IMR-90 (cell line): Measurements from ENCODE around the gene PGBD5. TPM values are rescaled to one million over a fixed set of nuclear protein-coding genes. Genes with fewer than 3 reads are reported as not detected.

Source experiments
- ATAC-seq: fragments of 200-7000 bp; cut with Tn5 transposase; 2 replicates; pipeline ENCODE4 v1.9.1; 2020; ENCODE audit warnings: low read depth, mild to moderate bottlenecking, moderate library complexity
- BruUV-seq: library from RNA; stranded (reverse); fragments of 400-500 nt; replicated peaks from 2 replicates; lab custom pipeline; 2021; lab: Mats Ljungman, UMichigan
- CTCF ChIA-PET: fragments of 300-600 bp; formaldehyde crosslinking; extraction: SDS; loops from one replicate; lab custom pipeline; 2021; ENCODE audit warnings: antibody characterized with exemption; lab: Yijun Ruan, JAX
- POLR2A ChIA-PET: fragments of 300-600 bp; sonication (Branson Sonifier 250); formaldehyde crosslinking; loops from one replicate; lab custom pipeline; 2022; ENCODE audit warnings: antibody characterized with exemption; ENCODE audit not compliant: unreplicated experiment; lab: Charles Lee
- DNase-seq: peaks from one replicate; pipeline ENCODE4 v3.0.0; 2013
- H2AFZ ChIP-seq: replicated peaks from 2 replicates; pipeline ENCODE3; 2013; ENCODE audit warnings: low read length, mild to moderate bottlenecking; ENCODE audit not compliant: poor library complexity
- H2AK5ac ChIP-seq: 2 replicates; pipeline ENCODE4 v1.6.1; 2013; ENCODE audit warnings: low read depth, low read length, inconsistent platforms
- H2AK9ac ChIP-seq: replicated peaks from 2 replicates; pipeline ENCODE3; 2013; ENCODE audit warnings: mild to moderate bottlenecking, low read depth, low read length, moderate library complexity; ENCODE audit not compliant: poor library complexity
- H2BK120ac ChIP-seq: 2 replicates; pipeline ENCODE4 v1.6.1; 2013; ENCODE audit warnings: low read depth, low read length, inconsistent platforms
- H2BK15ac ChIP-seq: 3 replicates; pipeline ENCODE4 v1.6.1; 2013; ENCODE audit warnings: low read depth, low read length, inconsistent platforms
- H2BK20ac ChIP-seq: 2 replicates; pipeline ENCODE4 v1.6.1; 2013; ENCODE audit warnings: low read depth, mild to moderate bottlenecking, inconsistent platforms, low read length, moderate library complexity
- H2BK5ac ChIP-seq: 2 replicates; pipeline ENCODE4 v1.6.1; 2013; ENCODE audit warnings: mild to moderate bottlenecking, low read depth, low read length, inconsistent platforms; ENCODE audit not compliant: poor library complexity, severe bottlenecking
- H3K14ac ChIP-seq: replicated peaks from 2 replicates; pipeline ENCODE4 v1.6.1; 2013; ENCODE audit warnings: low read depth, low read length, inconsistent platforms
- H3K18ac ChIP-seq: 2 replicates; pipeline ENCODE4 v1.6.1; 2013; ENCODE audit warnings: low read depth, low read length, control low read depth
- H3K23ac ChIP-seq: 2 replicates; pipeline ENCODE4 v1.6.1; 2013; ENCODE audit warnings: low read depth, low read length, inconsistent platforms
- H3K27ac ChIP-seq: 2 replicates; pipeline ENCODE4 v1.5.1; 2013; ENCODE audit warnings: mild to moderate bottlenecking, control low read depth, low read length; ENCODE audit not compliant: insufficient read depth
- H3K27me3 ChIP-seq: 2 replicates; pipeline ENCODE4 v1.6.1; 2013; ENCODE audit warnings: low read length; ENCODE audit not compliant: control insufficient read depth, insufficient read depth
- H3K36me3 ChIP-seq: 2 replicates; pipeline ENCODE4 v1.6.1; 2013; ENCODE audit warnings: low read length, mixed read lengths; ENCODE audit not compliant: control insufficient read depth, insufficient read depth
- H3K4ac ChIP-seq: 2 replicates; pipeline ENCODE4 v1.6.1; 2013; ENCODE audit warnings: low read depth, low read length, inconsistent platforms
- H3K4me1 ChIP-seq: 2 replicates; pipeline ENCODE4 v1.6.1; 2013; ENCODE audit warnings: low read length, mixed read lengths; ENCODE audit not compliant: control insufficient read depth, insufficient read depth
- H3K4me2 ChIP-seq: 2 replicates; pipeline ENCODE4 v1.6.1; 2013; ENCODE audit warnings: low read depth, mild to moderate bottlenecking, control low read depth, low read length, moderate library complexity
- H3K4me3 ChIP-seq: 2 replicates; pipeline ENCODE4 v1.5.1; 2013; ENCODE audit warnings: low read depth, mild to moderate bottlenecking, control low read depth, low read length, moderate library complexity; ENCODE audit not compliant: insufficient read depth
- H3K56ac ChIP-seq: 2 replicates; pipeline ENCODE4 v1.6.1; 2013; ENCODE audit warnings: low read length, inconsistent platforms; ENCODE audit not compliant: insufficient read depth; ENCODE audit errors: extremely low read depth
- H3K79me1 ChIP-seq, 2 experiments: 2 replicates each; pipeline ENCODE4 v1.6.1; 2013; ENCODE audit warnings: low read length in 2 of 2, inconsistent platforms in 1 of 2, low read depth in 1 of 2
- H3K9ac ChIP-seq: 2 replicates; pipeline ENCODE4 v1.6.1; 2013; ENCODE audit warnings: low read depth, low read length, control low read depth
- H3K9me1 ChIP-seq: 2 replicates; pipeline ENCODE4 v1.6.1; 2013; ENCODE audit warnings: low read length, inconsistent platforms; ENCODE audit not compliant: insufficient read depth
- H3K9me3 ChIP-seq: 2 replicates; pipeline ENCODE4 v1.6.1; 2013; ENCODE audit warnings: low read length; ENCODE audit not compliant: control insufficient read depth, insufficient read depth
- H4K20me1 ChIP-seq: 2 replicates; pipeline ENCODE4 v1.6.1; 2013; ENCODE audit warnings: low read length, inconsistent platforms; ENCODE audit not compliant: insufficient read depth
- H4K5ac ChIP-seq: 2 replicates; pipeline ENCODE4 v1.6.1; 2013; ENCODE audit warnings: mild to moderate bottlenecking, low read depth, low read length, control low read depth
- H4K8ac ChIP-seq, 2 experiments: 2 replicates each; pipeline ENCODE4 v1.6.1; 2013; ENCODE audit warnings: low read depth in 2 of 2, low read length in 2 of 2, control low read depth in 1 of 2, inconsistent platforms in 1 of 2
- H4K91ac ChIP-seq: 2 replicates; pipeline ENCODE4 v1.6.1; 2013; ENCODE audit warnings: low read depth, low read length, inconsistent platforms; ENCODE audit not compliant: insufficient read depth
- BHLHE40 ChIP-seq: fragments of 150-350 bp; IDR thresholded peaks from 2 replicates; pipeline ENCODE4 v1.6.1; 2016; ENCODE audit warnings: mild to moderate bottlenecking, low read depth, low read length
- CEBPB ChIP-seq: IDR thresholded peaks from 2 replicates; pipeline ENCODE4 v1.6.1; 2012; ENCODE audit warnings: low read depth, low read length, improper control_type of control experiment
- FOS ChIP-seq: fragments of 150-350 bp; IDR thresholded peaks from 2 replicates; pipeline ENCODE4 v1.6.1; 2016; ENCODE audit warnings: low read depth, low read length
- MAFK ChIP-seq: IDR thresholded peaks from 2 replicates; pipeline ENCODE4 v1.6.1; 2012; ENCODE audit warnings: low read depth, low read length, improper control_type of control experiment
- MAZ ChIP-seq: IDR thresholded peaks from 2 replicates; pipeline ENCODE4 v1.6.1; 2012; ENCODE audit warnings: low read depth, mild to moderate bottlenecking, low read length, improper control_type of control experiment, moderate library complexity, borderline replicate concordance
- MXI1 ChIP-seq: IDR thresholded peaks from 2 replicates; pipeline ENCODE4 v1.6.1; 2012; ENCODE audit warnings: low read depth, mild to moderate bottlenecking, low read length, moderate library complexity, borderline replicate concordance
- NFE2L2 ChIP-seq: fragments of 150-350 bp; IDR thresholded peaks from 2 replicates; pipeline ENCODE4 v1.6.1; 2016; ENCODE audit warnings: low read depth, mild to moderate bottlenecking, low read length
- POLR2A ChIP-seq: IDR thresholded peaks from 2 replicates; pipeline ENCODE4 v1.6.1; 2012; ENCODE audit warnings: mild to moderate bottlenecking, low read depth, low read length
- RAD21 ChIP-seq: IDR thresholded peaks from 2 replicates; pipeline ENCODE4 v1.6.1; 2012; ENCODE audit warnings: low read length, improper control_type of control experiment
- RCOR1 ChIP-seq: IDR thresholded peaks from 2 replicates; pipeline ENCODE4 v1.6.1; 2012; ENCODE audit warnings: mild to moderate bottlenecking, low read length, improper control_type of control experiment; ENCODE audit not compliant: insufficient replicate concordance
- RFX5 ChIP-seq: IDR thresholded peaks from 2 replicates; pipeline ENCODE4 v1.8.0; 2012; ENCODE audit warnings: low read depth, mild to moderate bottlenecking, low read length, moderate library complexity
- SMC3 ChIP-seq: fragments of 150-350 bp; IDR thresholded peaks from 2 replicates; pipeline ENCODE4 v1.6.1; 2016; ENCODE audit warnings: low read depth, mild to moderate bottlenecking, antibody characterized with exemption, low read length, moderate library complexity
- WGBS, 2 experiments: methylation state at CpG; one replicate each; pipeline versions ENCODE4 v1.1.5 to v1.1.7; 2013; ENCODE audit warnings: missing lambda C conversion rate in 2 of 2; ENCODE audit not compliant: insufficient read length in 1 of 2; ENCODE audit errors: extremely low coverage in 2 of 2; 5-methylcytosine and 5-hydroxymethylcytosine counted together
- dilution Hi-C: fragments of 300-500 bp; cut with HindIII; formaldehyde crosslinking; loops from one replicate; pipeline ENCODE4 v1.14.3; 2018; ENCODE audit warnings: low sequenced_read_pairs; ENCODE audit not compliant: unreplicated experiment
- in situ Hi-C: fragments of 300-500 bp; cut with MboI; formaldehyde crosslinking; loops from 3 replicates; pipeline ENCODE4 v1.14.3; 2019; ENCODE audit warnings: low sequenced_read_pairs, inconsistent platforms, mixed read lengths
- intact Hi-C: fragments of 100-400 bp; cut with micrococcal nuclease; formaldehyde crosslinking; loops from 2 replicates; pipeline ENCODE4 v1.10.0; 2022
- polyA plus RNA-seq, 3 experiments: library from polyadenylated mRNA; depleted of rRNA; stranded (reverse); fragments of >200 nt; gene quantifications; 2 replicates each; pipeline ENCODE4 v1.2.3, GENCODE V29; 2012; ENCODE audit warnings: low replicate concordance in 1 of 3
- total RNA-seq: library from RNA; depleted of rRNA; stranded (reverse); fragments of >200 nt; gene quantifications from 2 replicates; pipeline ENCODE4 v1.2.3, GENCODE V29; 2012
- TF ChIP-seq, protein P1 (sequence below): fragments of 150-350 bp; IDR thresholded peaks from 2 replicates; pipeline ENCODE4 v1.6.1; 2017; ENCODE audit warnings: mild to moderate bottlenecking, antibody characterized with exemption, low read length, low read depth
- TF ChIP-seq, protein P2 (sequence below): conservative IDR thresholded peaks from 2 replicates; pipeline ENCODE4 v1.5.1; 2012; ENCODE audit warnings: mild to moderate bottlenecking, low read depth, low read length, improper control_type of control experiment

The PGBD5 gene
- total and polyA plus RNA-seq, 2 of the 4 experiments (the other 2 are of a cell fraction) = 0.18 to 0.36 TPM

DNA sequence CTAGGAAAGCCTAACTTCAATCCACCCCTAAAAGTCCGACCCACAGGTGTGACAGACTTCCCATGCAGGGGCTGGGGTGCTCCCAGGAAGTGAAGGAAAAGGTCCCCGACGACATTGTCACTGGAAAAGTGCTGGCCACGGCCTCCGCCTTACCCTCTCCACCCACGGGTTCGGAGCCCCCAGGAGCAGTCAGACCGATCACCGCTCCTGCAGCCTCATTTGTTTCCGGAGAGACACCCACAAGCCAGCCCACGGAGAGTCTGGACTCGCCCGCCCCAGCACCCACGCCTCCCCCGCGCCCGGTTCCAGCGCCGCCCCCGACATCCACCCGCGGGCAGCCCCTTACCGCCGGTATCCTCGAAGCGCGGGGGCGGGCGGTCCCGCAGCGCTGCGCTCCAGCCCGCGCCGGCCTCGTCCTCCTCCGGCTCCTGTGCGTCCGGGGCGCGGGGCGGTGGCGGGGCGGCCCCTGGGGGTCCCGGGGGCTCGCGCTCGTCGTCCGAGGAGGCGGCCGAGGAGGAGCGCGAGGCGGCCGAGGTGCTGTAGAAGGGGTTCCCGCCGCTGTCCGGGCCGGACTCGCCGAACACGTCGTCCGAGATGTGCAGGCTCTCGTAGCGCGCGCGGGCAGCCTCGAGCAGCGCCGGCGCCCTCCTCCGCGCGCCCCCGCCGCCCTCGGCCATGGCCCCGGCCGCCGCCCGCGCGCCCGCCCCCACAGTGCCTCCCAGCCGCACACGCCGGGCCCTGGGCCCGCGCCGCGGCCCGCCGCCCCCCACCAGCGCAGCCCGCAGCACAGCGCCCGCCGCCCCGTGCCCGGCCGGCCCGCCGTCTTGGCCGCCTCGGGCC, 660 bp downstream of the PGBD5 start:
- Histone ChIP-seq H2BK5ac (no peak overlapping the region), H3K9ac (no peak overlapping the region), H2AK5ac (no peak overlapping the region), H3K4me1 (no peaks in the 10 kb centered on the region; the same call in 1 of the 2 replicates), H3K56ac (no peak overlapping the region), H4K8ac (no peak overlapping the region), H3K4ac (no peak overlapping the region), H3K18ac (no peak overlapping the region), H3K27me3 (peaks cover 30% of the 10 kb centered on the region), H3K79me1 (no peaks in the 10 kb centered on the region), H2BK120ac (no peak overlapping the region), H4K91ac (no peak overlapping the region), H3K23ac (no peak overlapping the region), H3K27ac (no peak overlapping the region), H3K9me1 (no peaks in the 10 kb centered on the region), H4K20me1 (no peaks in the 10 kb centered on the region), H2AK9ac (no peak overlapping the region), H2BK15ac (no peak overlapping the region), H3K14ac (no peak overlapping the region), H3K4me3 (peak overlapping the region; percentile 39; the same call in 1 of the 2 replicates), H3K4me2 (no peak overlapping the region; the same call in 1 of the 2 replicates), H3K36me3 (no peaks in the 10 kb centered on the region), H2BK20ac (no peak overlapping the region), H3K9me3 (no peaks in the 10 kb centered on the region), H4K5ac (no peak overlapping the region), H2AFZ (peak overlapping the region; percentile 75)
- DNase-seq (no peak), ATAC-seq (peak; percentile 12; the same call in 1 of the 2 replicates)
- 2% methylated on average over 44 of the region's 108 CpGs; no CpG with 5 or more reads in 1 of the 2 experiments for WGBS, 2 experiments
- ChIA-PET CTCF (no interaction called here), POLR2A (no interaction called here)
- in situ Hi-C loops = no loop called here
- intact Hi-C loops = loop anchor here (10.0 kb wide), 2 partner anchors 349 to 489 kb away; no protein-coding TSS in a partner anchor
- dilution Hi-C loops = no loop called here
- BruUV-seq = no TSS peak
- no peak for TF ChIP-seq MAFK
- TF ChIP-seq SMC3 = no peak
- TF ChIP-seq, protein P1, sequence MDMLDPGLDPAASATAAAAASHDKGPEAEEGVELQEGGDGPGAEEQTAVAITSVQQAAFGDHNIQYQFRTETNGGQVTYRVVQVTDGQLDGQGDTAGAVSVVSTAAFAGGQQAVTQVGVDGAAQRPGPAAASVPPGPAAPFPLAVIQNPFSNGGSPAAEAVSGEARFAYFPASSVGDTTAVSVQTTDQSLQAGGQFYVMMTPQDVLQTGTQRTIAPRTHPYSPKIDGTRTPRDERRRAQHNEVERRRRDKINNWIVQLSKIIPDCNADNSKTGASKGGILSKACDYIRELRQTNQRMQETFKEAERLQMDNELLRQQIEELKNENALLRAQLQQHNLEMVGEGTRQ = no peak
- TF ChIP-seq POLR2A = no peak
- TF ChIP-seq MXI1 = no peak
- no peak for TF ChIP-seq RFX5
- no peak for TF ChIP-seq RCOR1
- TF ChIP-seq NFE2L2 = no peak
- TF ChIP-seq FOS = no peak
- no peak for TF ChIP-seq RAD21
- TF ChIP-seq, protein P2, sequence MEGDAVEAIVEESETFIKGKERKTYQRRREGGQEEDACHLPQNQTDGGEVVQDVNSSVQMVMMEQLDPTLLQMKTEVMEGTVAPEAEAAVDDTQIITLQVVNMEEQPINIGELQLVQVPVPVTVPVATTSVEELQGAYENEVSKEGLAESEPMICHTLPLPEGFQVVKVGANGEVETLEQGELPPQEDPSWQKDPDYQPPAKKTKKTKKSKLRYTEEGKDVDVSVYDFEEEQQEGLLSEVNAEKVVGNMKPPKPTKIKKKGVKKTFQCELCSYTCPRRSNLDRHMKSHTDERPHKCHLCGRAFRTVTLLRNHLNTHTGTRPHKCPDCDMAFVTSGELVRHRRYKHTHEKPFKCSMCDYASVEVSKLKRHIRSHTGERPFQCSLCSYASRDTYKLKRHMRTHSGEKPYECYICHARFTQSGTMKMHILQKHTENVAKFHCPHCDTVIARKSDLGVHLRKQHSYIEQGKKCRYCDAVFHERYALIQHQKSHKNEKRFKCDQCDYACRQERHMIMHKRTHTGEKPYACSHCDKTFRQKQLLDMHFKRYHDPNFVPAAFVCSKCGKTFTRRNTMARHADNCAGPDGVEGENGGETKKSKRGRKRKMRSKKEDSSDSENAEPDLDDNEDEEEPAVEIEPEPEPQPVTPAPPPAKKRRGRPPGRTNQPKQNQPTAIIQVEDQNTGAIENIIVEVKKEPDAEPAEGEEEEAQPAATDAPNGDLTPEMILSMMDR = no peak
- TF ChIP-seq CEBPB = no peak
- TF ChIP-seq BHLHE40 = no peak
- TF ChIP-seq MAZ = no peak
